Trophoblast cell (in vitro differentiated cells and primary cell): ENCODE measurements around the gene TTYH2.

ENCODE experiments used
- DNase-seq, 2 donors: peaks; one replicate each; pipeline ENCODE4 v3.0.0-alpha.2; 2016
- H2AFZ ChIP-seq: 2 replicates; pipeline ENCODE4 v1.6.1; 2013; ENCODE audit warnings: low read length, moderate library complexity, mild to moderate bottlenecking; ENCODE audit not compliant: insufficient read depth, poor library complexity
- H2AK5ac ChIP-seq: 2 replicates; pipeline ENCODE4 v1.6.1; 2013; ENCODE audit warnings: mild to moderate bottlenecking, low read length
- H2BK120ac ChIP-seq: 2 replicates; pipeline ENCODE4 v1.6.1; 2013; ENCODE audit warnings: low read length, mild to moderate bottlenecking, moderate library complexity; ENCODE audit not compliant: insufficient read depth, poor library complexity
- H2BK12ac ChIP-seq: 2 replicates; pipeline ENCODE4 v1.6.1; 2013; ENCODE audit warnings: mild to moderate bottlenecking, low read length, moderate library complexity
- H2BK5ac ChIP-seq: 2 replicates; pipeline ENCODE4 v1.6.1; 2013; ENCODE audit warnings: low read length, low read depth, moderate library complexity, mild to moderate bottlenecking; ENCODE audit not compliant: poor library complexity
- H3K14ac ChIP-seq: 2 replicates; pipeline ENCODE4 v1.6.1; 2013; ENCODE audit warnings: mild to moderate bottlenecking, low read length
- H3K18ac ChIP-seq: 2 replicates; pipeline ENCODE4 v1.6.1; 2013; ENCODE audit warnings: mild to moderate bottlenecking, low read length
- H3K23ac ChIP-seq: 2 replicates; pipeline ENCODE4 v1.6.1; 2013; ENCODE audit warnings: low read length
- H3K27ac ChIP-seq: 2 replicates; pipeline ENCODE4 v1.5.1; 2013; ENCODE audit warnings: low read depth, mild to moderate bottlenecking, inconsistent platforms, low read length, moderate library complexity
- H3K27me3 ChIP-seq: 2 replicates; pipeline ENCODE4 v1.6.1; 2013; ENCODE audit warnings: inconsistent platforms, mild to moderate bottlenecking, low read length, moderate library complexity; ENCODE audit not compliant: insufficient read depth
- H3K36me3 ChIP-seq, 2 experiments: 1 replicate in 1 of 2; 2 replicates in 1 of 2; pipeline ENCODE4 v1.6.1; 2013; ENCODE audit warnings: low read length in 2 of 2, mild to moderate bottlenecking in 2 of 2, moderate library complexity in 1 of 2; ENCODE audit not compliant: insufficient read depth in 2 of 2, control insufficient read depth in 1 of 2
- H3K4ac ChIP-seq: 2 replicates; pipeline ENCODE4 v1.6.1; 2013; ENCODE audit warnings: low read depth, mild to moderate bottlenecking, low read length, moderate library complexity
- H3K4me1 ChIP-seq, 2 experiments: 1 replicate in 1 of 2; 2 replicates in 1 of 2; pipeline ENCODE4 v1.6.1; 2013; ENCODE audit warnings: low read length in 2 of 2, mild to moderate bottlenecking in 2 of 2, moderate library complexity in 1 of 2; ENCODE audit not compliant: insufficient read depth in 2 of 2, control insufficient read depth in 1 of 2
- H3K4me2 ChIP-seq: 2 replicates; pipeline ENCODE4 v1.6.1; 2013; ENCODE audit warnings: inconsistent platforms, mild to moderate bottlenecking, low read length, moderate library complexity
- H3K4me3 ChIP-seq: 2 replicates; pipeline ENCODE4 v1.5.1; 2013; ENCODE audit warnings: mild to moderate bottlenecking, low read depth, low read length, inconsistent platforms
- H3K79me1 ChIP-seq: one replicate; pipeline ENCODE4 v1.6.1; 2013; ENCODE audit warnings: low read length
- H3K79me2 ChIP-seq: 2 replicates; pipeline ENCODE4 v1.6.1; 2013; ENCODE audit warnings: low read length, mild to moderate bottlenecking; ENCODE audit not compliant: control insufficient read depth, insufficient read depth, poor library complexity
- H3K9ac ChIP-seq: 2 replicates; pipeline ENCODE4 v1.6.1; 2013; ENCODE audit warnings: mild to moderate bottlenecking, low read length
- H3K9me3 ChIP-seq: 2 replicates; pipeline ENCODE4 v1.6.1; 2013; ENCODE audit warnings: low read depth, mild to moderate bottlenecking, control low read depth, inconsistent platforms, low read length; ENCODE audit not compliant: insufficient read depth
- H4K12ac ChIP-seq: 2 replicates; pipeline ENCODE4 v1.6.1; 2013; ENCODE audit warnings: low read depth, mild to moderate bottlenecking, low read length, moderate library complexity
- H4K8ac ChIP-seq: 2 replicates; pipeline ENCODE4 v1.6.1; 2013; ENCODE audit warnings: low read depth, mild to moderate bottlenecking, low read length, moderate library complexity
- H4K91ac ChIP-seq: one replicate; pipeline ENCODE4 v1.6.1; 2013; ENCODE audit warnings: low read depth, mild to moderate bottlenecking, low read length, moderate library complexity
- WGBS: extraction: QIAGEN DNeasy Blood & Tissue Kit; methylation state at CpG from one replicate; pipeline ENCODE4 v1.1.7; 2013; ENCODE audit warnings: missing lambda C conversion rate; ENCODE audit not compliant: insufficient read length, insufficient coverage; ENCODE audit errors: extremely low coverage; 5-methylcytosine and 5-hydroxymethylcytosine counted together

TTYH2 gene

DNA sequence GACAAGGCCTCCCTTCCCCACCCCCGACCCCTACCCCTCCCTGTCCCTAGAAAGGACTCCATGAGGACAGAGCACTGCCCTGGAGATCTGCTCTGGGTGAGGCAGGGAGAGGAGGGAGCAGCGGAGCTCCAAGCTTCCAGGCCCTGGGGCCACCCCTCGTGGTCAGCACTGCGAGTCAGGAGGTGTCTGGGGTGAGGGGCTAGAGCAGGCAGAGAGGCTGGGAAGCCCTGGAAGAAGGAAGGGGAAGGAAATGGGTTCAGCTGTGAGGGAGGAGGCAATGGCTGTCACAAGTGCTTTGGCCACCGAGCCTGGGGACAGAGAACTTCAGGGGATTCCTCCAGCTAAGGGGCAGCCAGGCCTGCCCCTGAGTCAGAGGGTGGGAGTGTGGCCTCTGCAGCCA lies 32.5 kb downstream of the TTYH2 start:
- Histone ChIP-seq H4K8ac (no peak overlapping the region), H3K36me3 (no peaks in the 10 kb centered on the region), H2BK120ac (no peak overlapping the region), H3K18ac (no peak overlapping the region), H3K4ac (no peak overlapping the region), H3K4me3 (no peak overlapping the region), H3K4me2 (no peak overlapping the region), H3K79me1 (no peaks in the 10 kb centered on the region), H3K79me2 (no peaks in the 10 kb centered on the region), H3K23ac (no peak overlapping the region), H3K4me1 (no peaks in the 10 kb centered on the region), H2BK12ac (no peak overlapping the region), H3K9ac (no peak overlapping the region), H3K27me3 (no peaks in the 10 kb centered on the region), H3K14ac (no peak overlapping the region), H4K91ac (no peak overlapping the region), H2AFZ (no peak overlapping the region), H2AK5ac (no peak overlapping the region), H4K12ac (no peak overlapping the region), H3K27ac (no peak overlapping the region), H3K9me3 (peaks cover 2% of the 10 kb centered on the region), H2BK5ac (no peak overlapping the region)
- no peak for DNase-seq
- WGBS, result no CpG with 5 or more reads among the region's 5 CpGs

GRCh38 chr17:74249590-74250270 lies 36.4 kb downstream of the TTYH2 start:
- no peaks in the 10 kb centered on the region for H3K79me2 ChIP-seq
- H3K14ac ChIP-seq, result no peak overlapping the region
- no peaks in the 10 kb centered on the region for H3K27me3 ChIP-seq
- no peak overlapping the region for H4K8ac ChIP-seq
- no peak overlapping the region for H3K4me3 ChIP-seq
- peaks cover 5% of the 10 kb centered on the region for H3K9me3 ChIP-seq
- H3K36me3 ChIP-seq, result no peaks in the 10 kb centered on the region
- no peak overlapping the region for H2AFZ ChIP-seq
- no peak overlapping the region for H2BK12ac ChIP-seq
- no peak overlapping the region for H3K4me2 ChIP-seq
- no peak overlapping the region for H2AK5ac ChIP-seq
- no peak overlapping the region for H4K12ac ChIP-seq
- H3K18ac ChIP-seq, result no peak overlapping the region
- no peak overlapping the region for H3K27ac ChIP-seq
- no CpG with 5 or more reads among the region's 17 CpGs for WGBS
- H2BK120ac ChIP-seq, result no peak overlapping the region
- DNase-seq, result no peak
- H3K9ac ChIP-seq, result no peak overlapping the region
- no peak overlapping the region for H3K4ac ChIP-seq
- H2BK5ac ChIP-seq, result no peak overlapping the region
- H3K23ac ChIP-seq, result no peak overlapping the region
- H4K91ac ChIP-seq, result no peak overlapping the region
- H3K79me1 ChIP-seq, result no peaks in the 10 kb centered on the region
- H3K4me1 ChIP-seq, result peaks cover 0 to 2% of the 10 kb centered on the region in 2 experiments

- no peak overlapping the region for H3K4me3 ChIP-seq
- no peak overlapping the region for H4K8ac ChIP-seq
- H3K79me1 ChIP-seq, result no peaks in the 10 kb centered on the region
- no CpG with 5 or more reads among the region's 12 CpGs for WGBS
- H3K23ac ChIP-seq, result no peak overlapping the region
- no peaks in the 10 kb centered on the region for H3K27me3 ChIP-seq
- H4K91ac ChIP-seq, result no peak overlapping the region
- no peak overlapping the region for H3K9ac ChIP-seq
- DNase-seq, result no peak
- peaks cover 5% of the 10 kb centered on the region for H3K9me3 ChIP-seq
- H3K4me2 ChIP-seq, result no peak overlapping the region
- H3K36me3 ChIP-seq, result no peaks in the 10 kb centered on the region
- no peak overlapping the region for H2AFZ ChIP-seq
- H3K4ac ChIP-seq, result no peak overlapping the region
- no peak overlapping the region for H3K14ac ChIP-seq
- H3K27ac ChIP-seq, result no peak overlapping the region
- no peak overlapping the region for H4K12ac ChIP-seq
- no peak overlapping the region for H2BK12ac ChIP-seq
- no peak overlapping the region for H2AK5ac ChIP-seq
- no peak overlapping the region for H2BK120ac ChIP-seq
- H3K79me2 ChIP-seq, result no peaks in the 10 kb centered on the region
- H3K4me1 ChIP-seq, result peaks cover 0 to 2% of the 10 kb centered on the region in 2 experiments
- H3K18ac ChIP-seq, result no peak overlapping the region
- H2BK5ac ChIP-seq, result no peak overlapping the region
Measured at GRCh38 chr17:74250324-74250995, 37.1 kb downstream of the TTYH2 start.

DNA sequence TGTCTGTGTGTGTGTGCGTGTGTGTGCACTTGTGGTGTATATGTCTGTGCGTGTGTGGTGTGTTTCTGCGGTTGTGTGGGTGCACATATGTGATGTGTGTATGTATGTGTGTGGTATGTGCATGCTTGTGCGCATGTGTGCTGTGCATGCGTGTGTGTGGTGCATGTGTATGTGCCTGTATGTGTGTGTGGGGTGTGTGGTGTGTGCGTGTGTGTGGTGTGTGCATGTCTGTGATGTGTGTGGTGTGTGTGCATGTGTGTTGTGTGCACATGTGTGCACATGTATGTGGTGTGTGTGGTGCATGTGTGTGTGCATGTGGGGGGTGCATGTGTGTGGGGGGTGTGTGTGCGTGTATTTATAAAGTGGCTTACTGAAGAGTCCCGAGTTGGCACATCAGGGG lies 37.7 kb downstream of the TTYH2 start:
- Histone ChIP-seq H2BK120ac (no peak overlapping the region), H2AFZ (no peak overlapping the region), H3K79me1 (no peaks in the 10 kb centered on the region), H4K12ac (no peak overlapping the region), H2AK5ac (no peak overlapping the region), H2BK5ac (no peak overlapping the region), H3K9me3 (peaks cover 5% of the 10 kb centered on the region), H3K23ac (peak overlapping the region; percentile 50), H3K36me3 (no peaks in the 10 kb centered on the region), H3K4me3 (peak overlapping the region; percentile 63), H3K4me2 (no peak overlapping the region), H3K27ac (no peak overlapping the region), H3K27me3 (no peaks in the 10 kb centered on the region), H4K91ac (no peak overlapping the region), H3K18ac (no peak overlapping the region), H2BK12ac (no peak overlapping the region), H3K4me1 (peaks cover 0 to 2% of the 10 kb centered on the region in 2 experiments), H4K8ac (no peak overlapping the region), H3K9ac (no peak overlapping the region), H3K14ac (no peak overlapping the region), H3K79me2 (no peaks in the 10 kb centered on the region), H3K4ac (no peak overlapping the region)
- no CpG with 5 or more reads among the region's 8 CpGs for WGBS
- DNase-seq, result no peak
